GM19099 (cell line): ENCODE measurements around the gene WDR93.

Experiments used
- POLR2A ChIP-seq: IDR thresholded peaks from 3 replicates; pipeline ENCODE4 v1.6.1; 2011; ENCODE audit warnings: low read depth; ENCODE audit not compliant: insufficient read length; ENCODE audit errors: extremely low read depth

WDR93 gene

GRCh38 chr15:89777782-89778380 lies 87.3 kb downstream of the WDR93 start:
- TF ChIP-seq POLR2A: no peak

GRCh38 chr15:89778861-89779260 lies 88.2 kb downstream of the WDR93 start:
- no peak for TF ChIP-seq POLR2A

- TF ChIP-seq POLR2A: no peak
Measured at GRCh38 chr15:89780601-89781000, 90.0 kb downstream of the WDR93 start.

- TF ChIP-seq POLR2A: no peak
Measured at GRCh38 chr15:89781055-89781454, 90.4 kb downstream of the WDR93 start.

GRCh38 chr15:89781891-89782618 lies 91.4 kb downstream of the WDR93 start:
- no peak for TF ChIP-seq POLR2A

GRCh38 chr15:89783111-89783860 lies 92.7 kb downstream of the WDR93 start:
- TF ChIP-seq POLR2A: no peak

GRCh38 chr15:89783861-89784685 lies 93.5 kb downstream of the WDR93 start:
- TF ChIP-seq POLR2A: no peak

- no peak for TF ChIP-seq POLR2A
Measured at GRCh38 chr15:89784686-89784960, 94.0 kb downstream of the WDR93 start.

- no peak for TF ChIP-seq POLR2A
Measured at GRCh38 chr15:89785064-89785773, 94.6 kb downstream of the WDR93 start.

GRCh38 chr15:89785774-89786140 lies 95.1 kb downstream of the WDR93 start:
- TF ChIP-seq POLR2A: no peak

GRCh38 chr15:89787944-89788343 lies 97.3 kb downstream of the WDR93 start:
- TF ChIP-seq POLR2A: no peak

- TF ChIP-seq POLR2A: no peak
Measured at GRCh38 chr15:89790206-89790605, 99.6 kb downstream of the WDR93 start.

- TF ChIP-seq POLR2A: no peak
Measured at GRCh38 chr15:89790661-89791060, 100.0 kb downstream of the WDR93 start.

- no peak for TF ChIP-seq POLR2A
Measured at GRCh38 chr15:89792106-89792805, 101.6 kb downstream of the WDR93 start.
